Inferior parietal cortex (tissue), 1 donor: ENCODE measurements around the gene AGA.

Experiments
- DNase-seq: peaks from one replicate; pipeline ENCODE4 v3.0.0-alpha.2; 2016; ENCODE audit errors: extremely low spot score

The AGA gene

GRCh38 chr4:177447417-177448004, 5.3 kb upstream of the AGA start:
- no peak for DNase-seq

GRCh38 chr4:177446586-177446985, 4.3 kb upstream of the AGA start:
- no peak for DNase-seq

- no peak for DNase-seq
Observed at GRCh38 chr4:177444911-177445736, 2.9 kb upstream of the AGA start.

- DNase-seq: peak; percentile 25
Observed at GRCh38 chr4:177441061-177441802, 1.0 kb downstream of the AGA start.

- DNase-seq: no peak
Observed at GRCh38 chr4:177436456-177436855, 5.8 kb downstream of the AGA start.

GRCh38 chr4:177434667-177435066, 7.6 kb downstream of the AGA start:
- no peak for DNase-seq

- DNase-seq: no peak
Observed at GRCh38 chr4:177427192-177427591, 15.0 kb downstream of the AGA start.

- DNase-seq: no peak
Observed at GRCh38 chr4:177419434-177419833, 22.8 kb downstream of the AGA start.

GRCh38 chr4:177413656-177414055, 28.6 kb downstream of the AGA start:
- DNase-seq: no peak

- DNase-seq: no peak
Observed at GRCh38 chr4:177413076-177413475, 29.2 kb downstream of the AGA start.

GRCh38 chr4:177411996-177412395, 30.2 kb downstream of the AGA start:
- no peak for DNase-seq

- no peak for DNase-seq
Observed at GRCh38 chr4:177410566-177410965, 31.7 kb downstream of the AGA start.

- DNase-seq: no peak
Observed at GRCh38 chr4:177408023-177408422, 34.2 kb downstream of the AGA start.

GRCh38 chr4:177405508-177405907, 36.7 kb downstream of the AGA start:
- no peak for DNase-seq

GRCh38 chr4:177404986-177405385, 37.3 kb downstream of the AGA start:
- no peak for DNase-seq

GRCh38 chr4:177404342-177404741, 37.9 kb downstream of the AGA start:
- DNase-seq: no peak

GRCh38 chr4:177403746-177404145, 38.5 kb downstream of the AGA start:
- no peak for DNase-seq

GRCh38 chr4:177401658-177402273, 40.5 kb downstream of the AGA start:
- DNase-seq: no peak

GRCh38 chr4:177400030-177400429, 42.2 kb downstream of the AGA start:
- no peak for DNase-seq

GRCh38 chr4:177396352-177396751, 45.9 kb downstream of the AGA start:
- DNase-seq: no peak

- no peak for DNase-seq
Observed at GRCh38 chr4:177393236-177393635, 49.0 kb downstream of the AGA start.

GRCh38 chr4:177391953-177392352, 50.3 kb downstream of the AGA start:
- no peak for DNase-seq
